Psoas muscle (tissue), 8 donors: ENCODE data around the gene TNC. TPM values are rescaled to one million over a fixed set of nuclear protein-coding genes. Genes with fewer than 3 reads are reported as not detected.

Experiments used
- ATAC-seq, 4 donors: fragments of 200-7000 bp; cut with Tn5 transposase; one replicate each; pipeline ENCODE4 v1.9.1; 2020; ENCODE audit warnings: moderate library complexity in 3 of 4, mild to moderate bottlenecking in 2 of 4
- DNase-seq, 2 donors: peaks; one replicate each; pipeline ENCODE4 v3.0.0-alpha.2; 2020
- H3K27ac ChIP-seq: fragments of 200-600 bp; one replicate; pipeline ENCODE4 v1.8.0; 2022
- H3K27me3 ChIP-seq, 3 donors: fragments of 200-600 bp in 1 of 3; one replicate each; pipeline versions ENCODE4 v1.6.1 to v1.8.0; 2013 to 2022; ENCODE audit warnings: low read length in 2 of 3, mild to moderate bottlenecking in 2 of 3, moderate library complexity in 1 of 3; ENCODE audit not compliant: insufficient read depth in 3 of 3
- H3K36me3 ChIP-seq, 2 donors: fragments of 200-600 bp in 1 of 2; one replicate each; pipeline versions ENCODE4 v1.6.1 to v1.8.0; 2013 to 2022; ENCODE audit warnings: low read depth in 1 of 2, mild to moderate bottlenecking in 1 of 2, moderate library complexity in 1 of 2; ENCODE audit not compliant: insufficient read depth in 1 of 2
- H3K4me1 ChIP-seq: fragments of 200-600 bp; one replicate; pipeline ENCODE4 v1.8.0; 2022
- H3K4me3 ChIP-seq: fragments of 200-600 bp; one replicate; pipeline ENCODE4 v1.8.0; 2022; ENCODE audit warnings: mild to moderate bottlenecking
- H3K9me3 ChIP-seq: fragments of 200-600 bp; one replicate; pipeline ENCODE4 v1.8.0; 2022
- whole genome bisulfite sequencing, 3 donors: extraction: QIAGEN DNeasy Blood & Tissue Kit; methylation state at CpG; one replicate each; pipeline versions ENCODE4 v1.1.6 to v1.1.7; 2013; 5-methylcytosine and 5-hydroxymethylcytosine counted together
- intact Hi-C, 2 donors: fragments of 100-400 bp; cut with DNase I; formaldehyde crosslinking; loops; one replicate each; pipeline versions ENCODE4 v1.11.0 to v1.14.2; 2022
- polyA plus RNA-seq, 3 donors: library from polyadenylated mRNA; stranded (reverse); fragments of 200-250 nt; gene quantifications; one replicate each; pipeline ENCODE4 v1.2.3, GENCODE V29; 2013
- total RNA-seq, 4 donors: library from RNA; stranded (reverse); fragmentation: NEBNext Ultra II Directional in 2 of 4; extraction: Animal tissue kit (Norgen Biotek cat#: 25700) in 2 of 4; gene quantifications; one replicate each; pipeline versions ENCODE4 v1.2.1 to v1.2.4, GENCODE V29; 2021 to 2023
- TF ChIP-seq, protein P1 (sequence below): fragments of 200-600 bp; IDR thresholded peaks from one replicate; pipeline ENCODE4 v1.8.0; 2022; ENCODE audit warnings: antibody characterized with exemption
- donor health status: healthy with polysubstance abuse.
- donor health status: DM: no; HTN: no; CAD: no; lungs with moderate emphysema.
- donor health status: Bipolar disorder and iron deficiency.
- donor health status: healthy.
- donor health status: DM: yes; HTN: yes; CAD: no.
- donor health status: DM: no; HTN: no; CAD: no.
- donor health status: DM: no; HTN: no; CAD: no.
- donor health status: DM: yes; HTN: yes; CAD: no.

TNC gene
- total and polyA plus RNA-seq, 7 donors = 1.0 to 94.7 (median 2.8) TPM

DNA sequence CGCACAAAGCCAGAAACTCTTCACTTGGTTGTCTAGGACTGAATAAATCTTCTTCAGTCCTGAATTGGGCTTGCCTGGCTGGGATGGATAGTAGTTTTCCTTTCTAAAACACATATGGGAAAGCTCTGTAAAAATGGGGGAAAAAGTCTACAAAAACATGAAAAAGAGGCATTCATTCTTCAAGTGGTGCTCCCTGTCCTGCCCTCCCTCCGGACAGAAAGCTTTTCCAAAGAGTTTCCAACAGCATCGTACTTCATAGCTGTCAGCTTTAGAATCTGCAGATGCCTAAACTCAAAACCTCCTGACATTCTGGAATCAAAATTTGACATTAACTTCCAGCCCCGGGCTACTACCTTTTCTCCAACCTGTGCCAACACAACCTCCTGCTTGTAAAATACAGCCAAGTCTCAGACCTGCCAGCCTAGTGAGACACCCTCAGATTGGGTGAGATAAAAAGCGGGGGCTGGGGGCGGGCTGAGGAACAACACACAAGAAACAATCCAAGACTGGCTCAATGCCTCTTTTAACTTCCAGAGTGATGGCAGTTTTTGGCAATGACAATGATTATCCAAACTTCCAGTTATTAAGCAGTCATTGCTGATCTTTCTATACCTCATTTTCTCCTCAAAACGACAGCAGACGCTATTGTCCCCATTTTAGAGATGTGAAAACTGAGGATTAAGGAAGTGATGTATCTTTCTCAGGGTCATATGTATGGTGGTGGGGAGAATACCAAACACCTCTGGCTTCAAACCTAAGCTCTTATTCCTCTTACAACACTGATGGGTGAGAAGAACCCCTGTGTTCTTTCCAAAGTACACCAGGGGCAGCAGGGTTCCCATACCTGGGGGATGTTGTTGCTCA, 1.3 kb downstream of the TNC start:
- TF ChIP-seq, protein P1, sequence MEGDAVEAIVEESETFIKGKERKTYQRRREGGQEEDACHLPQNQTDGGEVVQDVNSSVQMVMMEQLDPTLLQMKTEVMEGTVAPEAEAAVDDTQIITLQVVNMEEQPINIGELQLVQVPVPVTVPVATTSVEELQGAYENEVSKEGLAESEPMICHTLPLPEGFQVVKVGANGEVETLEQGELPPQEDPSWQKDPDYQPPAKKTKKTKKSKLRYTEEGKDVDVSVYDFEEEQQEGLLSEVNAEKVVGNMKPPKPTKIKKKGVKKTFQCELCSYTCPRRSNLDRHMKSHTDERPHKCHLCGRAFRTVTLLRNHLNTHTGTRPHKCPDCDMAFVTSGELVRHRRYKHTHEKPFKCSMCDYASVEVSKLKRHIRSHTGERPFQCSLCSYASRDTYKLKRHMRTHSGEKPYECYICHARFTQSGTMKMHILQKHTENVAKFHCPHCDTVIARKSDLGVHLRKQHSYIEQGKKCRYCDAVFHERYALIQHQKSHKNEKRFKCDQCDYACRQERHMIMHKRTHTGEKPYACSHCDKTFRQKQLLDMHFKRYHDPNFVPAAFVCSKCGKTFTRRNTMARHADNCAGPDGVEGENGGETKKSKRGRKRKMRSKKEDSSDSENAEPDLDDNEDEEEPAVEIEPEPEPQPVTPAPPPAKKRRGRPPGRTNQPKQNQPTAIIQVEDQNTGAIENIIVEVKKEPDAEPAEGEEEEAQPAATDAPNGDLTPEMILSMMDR = no peak
- no peak for DNase-seq
- WGBS, 3 donors = 72 to 81% (median 72%) methylated on average over 8 of the region's 8 CpGs
- no peaks in the 10 kb centered on the region for H3K9me3 ChIP-seq
- no peaks in the 10 kb centered on the region for H3K4me1 ChIP-seq
- ATAC-seq = no peak
- H3K36me3 ChIP-seq = no peaks in the 10 kb centered on the region
- peak overlapping the region; percentile 49 for H3K4me3 ChIP-seq
- intact Hi-C loops = no loop called here
- no peak overlapping the region for H3K27ac ChIP-seq
- H3K27me3 ChIP-seq = peaks cover 4 to 36% (median 5%) of the 10 kb centered on the region in 3 donors

DNA sequence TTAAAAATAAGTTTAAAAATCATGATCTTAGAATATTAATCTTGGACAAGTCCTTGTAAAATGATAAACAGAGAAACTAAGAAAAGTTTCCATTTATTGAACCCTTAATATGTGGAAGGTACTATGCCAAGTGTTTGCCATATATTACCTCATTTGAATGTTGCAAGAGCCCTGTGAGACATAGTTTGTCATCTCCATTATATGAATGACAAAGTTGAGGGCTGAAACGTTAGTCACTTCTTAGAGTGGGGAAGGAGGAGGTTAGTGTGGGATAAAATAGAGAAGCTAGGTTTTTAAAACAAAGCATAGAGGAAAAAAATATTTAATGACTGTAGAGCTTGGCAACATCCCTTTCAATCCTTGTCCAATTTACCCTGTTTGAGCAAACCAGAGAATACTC, 2.0 kb downstream of the TNC start:
- 45 to 50% (median 45%) methylated on average over 1 of the region's 1 CpG for WGBS, 3 donors
- Histone ChIP-seq H3K36me3 (no peaks in the 10 kb centered on the region), H3K4me1 (no peaks in the 10 kb centered on the region), H3K9me3 (no peaks in the 10 kb centered on the region), H3K27me3 (peaks cover 4 to 36% (median 6%) of the 10 kb centered on the region in 3 donors), H3K4me3 (no peak overlapping the region), H3K27ac (no peak overlapping the region)
- intact Hi-C loops = no loop called here
- TF ChIP-seq, protein P1 = no peak
- DNase-seq = no peak
- ATAC-seq = no peak

- ATAC-seq = no peak
- TF ChIP-seq, protein P1 = no peak
- no peaks in the 10 kb centered on the region for H3K4me1 ChIP-seq
- H3K36me3 ChIP-seq = no peaks in the 10 kb centered on the region
- H3K27ac ChIP-seq = no peak overlapping the region
- H3K4me3 ChIP-seq = no peak overlapping the region
- intact Hi-C loops = no loop called here
- 54 to 85% (median 70%) methylated on average over 2 of the region's 2 CpGs for WGBS, 3 donors
- no peaks in the 10 kb centered on the region for H3K9me3 ChIP-seq
- H3K27me3 ChIP-seq = peaks cover 2 to 36% (median 4%) of the 10 kb centered on the region in 3 donors
- no peak for DNase-seq
Observed at GRCh38 chr9:115115117-115115880, 2.7 kb downstream of the TNC start.

DNA sequence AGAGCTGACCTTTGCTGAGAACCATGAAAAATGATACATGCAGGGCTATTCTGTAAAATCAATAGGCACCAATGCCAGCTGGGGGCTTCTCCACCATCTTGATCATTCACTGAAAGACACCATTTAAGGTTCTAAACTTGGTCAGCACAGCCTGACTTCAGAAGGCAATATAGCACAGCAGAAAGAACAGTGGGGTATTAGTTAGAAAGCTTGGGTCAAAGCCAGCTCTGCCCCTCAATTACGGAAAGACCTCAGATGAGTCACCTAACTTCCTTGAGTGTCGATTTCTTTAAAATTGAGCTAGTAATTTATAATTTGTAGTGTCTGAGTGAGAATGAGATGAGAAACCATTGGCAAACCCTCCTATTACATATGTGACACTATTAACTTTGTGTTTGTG, 3.4 kb downstream of the TNC start:
- H3K27ac ChIP-seq = no peak overlapping the region
- no peaks in the 10 kb centered on the region for H3K9me3 ChIP-seq
- H3K4me3 ChIP-seq = no peak overlapping the region
- no peaks in the 10 kb centered on the region for H3K36me3 ChIP-seq
- no peak for DNase-seq
- TF ChIP-seq, protein P1 = no peak
- intact Hi-C loops = no loop called here
- no peaks in the 10 kb centered on the region for H3K4me1 ChIP-seq
- ATAC-seq = no peak
- 53 to 67% (median 61%) methylated on average over 2 of the region's 2 CpGs for WGBS, 3 donors
- peaks cover 2 to 36% (median 4%) of the 10 kb centered on the region in 3 donors for H3K27me3 ChIP-seq
